NCI-H146 treated with DMSO at 0.1 percent for 48 hours (cell line): ENCODE measurements around the gene CAMK1D.
A peak's percentile ranks its signal among the peaks of the same experiment; 100 is the strongest.
"Not testable (repeated sequence)": the region's sequence is repeated elsewhere in the genome, so short reads cannot be mapped to it uniquely, and the experiment has no call there.

Experiments used
- DNase-seq: peaks from one replicate; lab custom pipeline; 2025; ENCODE audit not compliant: unreplicated experiment; lab: John Stamatoyannopoulos, UW

The CAMK1D gene

GRCh38 chr10:12740813-12741212, 391.5 kb downstream of the CAMK1D start:
- DNase-seq = no peak

GRCh38 chr10:12741360-12741804, 392.0 kb downstream of the CAMK1D start:
- DNase-seq = no peak

- DNase-seq = no peak
Observed at GRCh38 chr10:12742771-12743170, 393.4 kb downstream of the CAMK1D start.

GRCh38 chr10:12743466-12743865, 394.1 kb downstream of the CAMK1D start:
- DNase-seq = not testable (repeated sequence)

GRCh38 chr10:12743941-12744340, 394.6 kb downstream of the CAMK1D start:
- DNase-seq = no peak

- DNase-seq = no peak
Observed at GRCh38 chr10:12748186-12748585, 398.8 kb downstream of the CAMK1D start.

GRCh38 chr10:12749760-12750478, 400.6 kb downstream of the CAMK1D start:
- DNase-seq = no peak

- no peak for DNase-seq
Observed at GRCh38 chr10:12750526-12751201, 401.3 kb downstream of the CAMK1D start.

GRCh38 chr10:12755075-12755474, 405.7 kb downstream of the CAMK1D start:
- DNase-seq = no peak

GRCh38 chr10:12757351-12757750, 408.0 kb downstream of the CAMK1D start:
- DNase-seq = no peak

GRCh38 chr10:12758271-12758670, 408.9 kb downstream of the CAMK1D start:
- DNase-seq = no peak

- DNase-seq = peak; percentile 98
Observed at GRCh38 chr10:12766223-12766622, 416.9 kb downstream of the CAMK1D start.

- DNase-seq = no peak
Observed at GRCh38 chr10:12768156-12769100, 419.1 kb downstream of the CAMK1D start.

- no peak for DNase-seq
Observed at GRCh38 chr10:12769323-12770044, 420.1 kb downstream of the CAMK1D start.

GRCh38 chr10:12771981-12772760, 422.8 kb downstream of the CAMK1D start:
- DNase-seq = no peak

- DNase-seq = no peak
Observed at GRCh38 chr10:12772797-12773587, 423.6 kb downstream of the CAMK1D start.

GRCh38 chr10:12774204-12774894, 425.0 kb downstream of the CAMK1D start:
- no peak for DNase-seq

- no peak for DNase-seq
Observed at GRCh38 chr10:12777840-12778585, 428.7 kb downstream of the CAMK1D start.
